Hematopoietic multipotent progenitor cell treated with erythropoietin and hydrocortisone succinate and interleukin-3 and kit ligand, for 17 days (in vitro differentiated cells): ENCODE data around the gene IZUMO4.
"Not testable (repeated sequence)": the region's sequence is repeated elsewhere in the genome, so short reads cannot be mapped to it uniquely, and the experiment has no call there.

Source experiments
- DNase-seq: peaks from one replicate; pipeline ENCODE4 v3.0.0-alpha.2; 2015; ENCODE audit warnings: low spot score

IZUMO4 gene

DNA sequence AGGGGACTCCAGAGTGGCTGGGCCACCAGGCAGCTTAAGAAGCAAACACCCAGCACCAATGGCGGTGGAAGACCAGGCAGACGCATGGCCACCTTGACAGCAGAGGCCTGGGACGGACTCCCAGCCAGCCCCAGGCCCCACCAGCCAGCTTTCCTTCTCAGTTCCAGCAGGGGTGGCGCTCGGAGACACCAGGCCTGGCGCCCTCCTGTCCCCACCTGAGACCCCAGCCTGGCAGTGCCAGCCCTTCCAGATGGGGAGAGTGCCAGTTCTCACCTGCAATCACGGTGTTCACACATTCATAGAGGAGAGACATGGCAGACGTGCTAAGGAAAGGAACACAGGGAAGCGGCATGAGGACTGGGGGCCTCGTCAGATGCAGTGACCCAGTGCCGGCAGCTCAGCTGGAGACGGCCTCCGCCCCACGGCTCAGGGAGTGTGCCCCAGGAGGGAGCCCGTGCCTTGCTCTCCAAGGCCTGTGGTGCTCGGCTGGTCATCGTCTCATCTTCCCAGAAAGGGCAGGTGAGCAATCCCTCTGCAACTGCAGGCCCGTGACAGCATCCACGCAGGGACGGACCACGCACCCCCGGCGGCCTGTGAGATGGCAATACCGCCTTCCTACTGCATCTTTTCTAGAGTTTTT lies 30.3 kb downstream of the IZUMO4 start:
- no peak for DNase-seq

DNA sequence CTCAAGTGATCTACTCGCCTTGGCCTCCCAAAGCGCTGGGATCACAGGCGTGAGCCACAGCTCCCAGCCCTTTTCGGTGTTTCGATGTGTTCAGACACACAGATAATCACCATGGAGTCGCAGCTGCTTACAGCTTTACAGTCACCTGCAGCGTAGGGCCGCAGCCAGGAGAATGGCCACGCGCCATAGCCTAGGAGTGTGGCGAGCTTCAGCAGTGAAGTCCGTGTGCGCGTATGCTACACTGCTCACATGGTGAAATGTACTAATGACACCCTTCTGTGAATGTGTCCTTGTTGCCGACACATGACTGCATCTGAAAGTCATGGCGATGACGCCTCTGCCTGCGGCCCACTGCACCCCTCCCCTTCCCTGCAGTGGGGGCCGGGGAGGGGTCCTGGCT lies 31.0 kb downstream of the IZUMO4 start:
- no peak for DNase-seq

DNA sequence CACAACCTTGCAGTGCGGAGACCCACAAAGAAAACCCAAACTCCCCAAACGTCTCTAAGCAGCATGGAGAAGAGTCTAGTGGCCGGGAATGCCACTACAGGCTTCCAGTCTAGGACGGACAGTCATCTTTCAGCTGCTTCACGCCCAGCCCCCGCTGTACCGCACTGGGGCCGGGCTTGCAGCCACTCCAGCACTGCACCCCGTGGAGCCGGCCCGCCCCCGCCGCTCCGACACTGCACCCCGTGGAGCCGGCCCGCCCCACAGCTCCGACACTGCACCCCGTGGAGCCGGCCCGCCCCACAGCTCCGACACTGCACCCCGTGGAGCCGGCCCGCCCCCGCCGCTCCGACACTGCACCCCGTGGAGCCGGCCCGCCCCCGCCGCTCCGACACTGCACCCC lies 31.5 kb downstream of the IZUMO4 start:
- DNase-seq = not testable (repeated sequence)

DNA sequence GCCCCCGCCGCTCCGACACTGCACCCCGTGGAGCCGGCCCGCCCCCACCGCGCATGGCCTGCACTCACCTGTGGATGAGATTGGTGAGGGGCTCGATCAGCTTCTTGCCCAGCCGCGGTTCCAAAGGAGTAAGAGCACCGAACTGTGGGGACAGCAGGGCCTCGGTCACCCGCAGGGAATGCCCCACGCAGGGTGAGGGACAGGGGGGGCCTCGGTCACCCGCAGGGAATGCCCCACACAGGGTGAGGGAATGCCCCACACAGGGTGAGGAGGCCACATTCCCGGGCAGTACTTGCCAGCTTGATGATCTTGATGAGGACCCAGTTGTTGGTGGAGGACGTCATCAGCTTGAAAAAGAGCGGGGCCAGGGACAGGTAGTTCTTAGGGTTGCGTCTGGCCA lies 32.3 kb downstream of the IZUMO4 start:
- no peak for DNase-seq

DNA sequence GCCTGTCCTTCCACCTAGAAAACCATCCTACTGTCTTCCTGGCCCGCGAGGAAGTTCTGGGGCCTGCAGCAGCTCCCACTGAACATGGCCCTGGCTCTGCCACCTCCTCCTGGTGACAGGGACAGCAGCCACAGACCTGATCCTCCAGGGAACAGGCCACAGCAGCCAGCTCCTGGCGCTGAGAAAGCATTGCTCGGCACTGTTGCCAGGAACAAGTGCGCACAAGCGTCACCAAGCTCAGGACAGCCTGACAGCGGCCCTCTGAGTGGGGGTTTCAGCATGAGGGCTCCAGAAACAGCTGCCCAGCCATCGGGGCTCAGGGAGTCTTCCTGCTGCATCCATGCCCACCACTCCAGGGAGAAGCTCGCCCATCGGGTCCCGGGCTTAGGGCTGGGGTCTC lies 32.8 kb downstream of the IZUMO4 start:
- DNase-seq = no peak

DNA sequence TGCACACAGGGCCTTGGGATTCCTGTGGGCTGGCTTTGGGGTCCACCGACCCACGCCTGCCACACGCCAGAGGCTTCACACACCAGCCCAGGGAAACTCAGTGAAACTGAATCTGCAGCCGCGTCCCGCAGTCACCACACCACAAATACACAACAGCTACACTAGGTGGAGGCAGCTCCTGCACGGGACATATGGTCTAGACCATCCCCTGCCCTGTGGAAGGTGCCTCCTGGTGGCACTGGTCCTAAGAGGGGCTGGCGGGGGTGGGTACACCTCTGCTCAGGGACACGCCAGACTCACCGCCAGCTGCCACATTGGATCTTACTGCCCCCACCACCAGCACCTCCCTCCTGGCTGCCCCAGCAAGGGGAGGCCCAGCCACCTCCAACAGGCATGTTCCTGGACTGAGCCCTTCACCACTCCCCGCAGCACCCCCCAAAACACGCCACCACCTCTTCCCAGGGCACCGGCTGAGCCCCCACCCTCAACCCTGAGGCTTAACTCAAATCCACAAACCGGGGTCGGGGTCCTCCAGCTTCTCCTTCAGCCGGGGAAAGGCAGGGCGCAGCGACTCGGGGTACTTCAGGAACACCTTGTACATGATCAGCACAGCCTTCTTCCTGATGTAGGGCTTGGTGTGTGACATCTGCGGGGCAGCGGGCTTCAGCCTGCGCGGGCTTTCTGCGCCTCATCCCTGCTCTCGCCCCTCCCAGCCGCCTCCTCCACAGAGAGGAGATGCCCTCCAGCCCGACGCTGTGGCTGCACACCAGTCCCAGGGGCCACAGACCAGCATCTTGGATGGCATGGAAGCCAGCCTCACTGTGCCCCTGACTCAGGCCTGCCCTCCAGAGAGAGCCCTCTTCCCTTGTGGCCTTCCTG lies 33.4 kb downstream of the IZUMO4 start:
- DNase-seq = no peak

DNA sequence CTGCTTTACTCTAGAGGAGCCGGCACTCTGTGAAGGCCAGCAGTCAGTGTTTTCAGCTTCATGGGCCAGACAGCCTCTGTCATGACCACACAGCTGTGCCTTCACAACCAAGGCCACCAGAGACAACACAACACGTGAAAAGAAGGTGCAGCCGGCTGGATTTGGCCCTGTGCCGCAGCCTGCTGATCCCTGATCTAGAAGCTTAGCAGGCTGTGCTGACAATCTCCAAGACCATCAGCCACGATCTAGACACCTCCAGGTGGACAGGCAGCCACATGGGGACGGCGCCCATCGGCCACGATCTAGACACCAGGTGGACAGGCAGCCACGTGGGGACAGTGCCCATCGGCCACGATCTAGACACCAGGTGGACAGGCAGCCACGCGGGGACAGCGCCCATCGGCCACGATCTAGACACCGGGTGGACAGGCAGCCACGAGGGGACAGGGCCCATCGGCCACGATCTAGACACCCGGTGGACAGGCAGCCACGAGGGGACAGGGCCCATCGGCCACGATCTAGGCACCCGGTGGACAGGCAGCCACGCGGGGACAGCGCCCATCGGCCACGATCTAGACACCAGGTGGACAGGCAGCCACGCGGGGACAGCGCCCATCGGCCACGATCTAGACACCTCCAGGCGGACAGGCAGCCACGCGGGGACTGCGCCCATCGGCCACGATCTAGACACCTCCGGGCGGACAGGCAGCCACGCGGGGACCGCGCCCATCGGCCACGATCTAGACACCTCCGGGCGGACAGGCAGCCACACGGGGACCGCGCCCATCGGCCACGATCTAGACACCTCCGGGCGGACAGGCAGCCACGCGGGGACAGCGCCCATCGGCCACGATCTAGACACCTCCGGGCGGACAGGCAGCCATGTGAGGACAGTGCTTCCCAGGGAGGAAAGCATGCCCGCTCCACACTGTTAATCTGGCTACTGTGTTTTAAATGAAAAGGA lies 34.6 kb downstream of the IZUMO4 start:
- not testable (repeated sequence) for DNase-seq

DNA sequence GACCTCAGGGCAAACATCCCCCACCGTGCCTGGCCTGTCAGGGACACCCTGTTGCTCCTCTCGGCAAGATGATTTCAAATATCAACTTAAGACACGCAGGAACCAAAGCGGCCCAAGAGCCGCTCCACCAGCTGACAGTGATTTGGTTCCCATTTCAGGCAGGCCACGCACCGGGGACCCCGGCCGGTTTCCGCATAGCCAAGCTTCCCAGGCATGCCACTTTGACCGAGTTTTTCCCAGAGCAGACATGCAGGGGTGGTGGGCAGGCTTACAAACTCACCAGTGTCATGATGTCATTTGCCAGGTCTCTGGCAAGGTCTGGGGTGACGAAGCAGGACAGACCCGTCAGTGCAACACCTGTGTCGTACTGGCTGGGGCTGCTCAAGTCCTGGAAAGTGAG lies 35.5 kb downstream of the IZUMO4 start:
- DNase-seq = no peak

DNA sequence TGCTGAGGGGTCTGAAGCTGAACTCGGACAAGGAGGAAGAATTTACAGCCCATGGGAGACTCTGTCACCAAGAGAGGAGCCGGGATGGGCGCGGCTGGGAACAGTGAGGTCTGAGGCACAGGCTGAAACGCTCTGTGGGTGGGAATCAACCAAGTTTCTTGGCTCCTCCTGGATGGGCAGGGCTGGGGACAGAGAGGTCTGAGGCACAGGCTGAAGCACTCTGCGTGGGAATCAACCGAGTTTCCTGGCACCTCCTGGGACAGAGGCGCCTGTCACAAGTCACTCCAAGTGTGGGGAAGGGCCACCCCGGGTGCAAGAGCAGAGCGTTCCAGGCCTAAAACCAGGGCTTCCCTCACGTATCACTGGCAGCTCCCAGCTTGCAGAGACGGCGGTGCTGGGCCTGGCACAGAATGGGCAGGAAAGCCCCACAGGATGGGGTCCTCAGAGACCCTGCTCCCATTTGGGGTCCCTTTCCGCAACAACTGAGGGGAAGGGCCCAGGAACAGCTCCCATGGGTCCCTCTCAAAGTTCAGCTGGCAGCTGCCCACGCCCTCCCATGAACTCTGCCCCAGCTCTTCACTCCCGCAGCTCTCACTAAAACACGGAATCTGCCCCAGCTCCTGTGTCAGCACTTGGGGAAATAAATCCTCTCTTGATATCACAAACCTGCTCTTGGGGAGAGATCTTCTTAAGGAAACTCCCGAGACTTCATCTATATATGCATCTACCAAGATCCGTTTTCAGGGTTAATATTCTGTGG lies 36.2 kb downstream of the IZUMO4 start:
- DNase-seq = no peak

DNA sequence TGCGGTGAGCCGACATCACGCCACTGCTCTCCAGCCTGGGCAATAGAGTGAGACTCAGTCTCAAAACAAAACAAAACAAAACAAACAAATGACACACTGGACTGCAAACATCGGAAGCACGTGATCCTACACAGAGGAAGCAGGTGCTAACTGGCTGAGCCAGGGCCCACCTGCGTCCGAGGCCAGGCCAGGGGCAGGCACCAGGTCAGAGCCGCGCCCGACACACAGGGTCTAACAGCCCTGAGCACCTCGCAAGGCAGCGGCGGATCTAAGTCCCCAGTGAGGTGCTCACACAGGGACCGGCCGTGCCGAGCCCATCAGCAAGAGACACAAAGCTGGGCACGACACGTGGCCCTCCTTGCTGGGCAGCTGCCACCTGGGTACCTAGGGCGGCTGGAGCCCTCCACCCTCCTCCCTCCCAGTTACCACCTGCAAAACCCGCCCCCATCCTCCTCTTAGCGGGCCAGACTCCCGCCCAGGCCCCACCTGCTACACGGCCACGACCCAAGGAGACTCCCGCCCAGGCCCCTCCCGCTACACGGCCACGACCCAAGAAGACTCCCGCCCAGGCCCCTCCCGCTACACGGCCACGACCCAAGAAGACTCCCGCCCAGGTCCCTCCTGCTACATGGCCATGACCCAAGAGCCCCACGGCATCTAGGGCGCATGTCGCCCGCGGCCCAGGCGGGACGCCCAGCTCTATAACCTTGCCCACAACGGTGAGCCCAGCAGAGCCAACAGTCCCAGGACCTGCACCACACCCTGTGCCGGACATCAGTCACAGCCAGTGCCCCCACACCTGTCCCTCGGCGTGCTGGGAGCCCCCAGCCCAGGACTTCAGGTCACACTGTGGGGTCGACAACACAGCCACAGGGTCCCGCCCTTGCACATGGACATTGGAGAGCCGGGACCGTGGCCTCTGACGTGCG lies 39.0 kb downstream of the IZUMO4 start:
- DNase-seq = no peak

DNA sequence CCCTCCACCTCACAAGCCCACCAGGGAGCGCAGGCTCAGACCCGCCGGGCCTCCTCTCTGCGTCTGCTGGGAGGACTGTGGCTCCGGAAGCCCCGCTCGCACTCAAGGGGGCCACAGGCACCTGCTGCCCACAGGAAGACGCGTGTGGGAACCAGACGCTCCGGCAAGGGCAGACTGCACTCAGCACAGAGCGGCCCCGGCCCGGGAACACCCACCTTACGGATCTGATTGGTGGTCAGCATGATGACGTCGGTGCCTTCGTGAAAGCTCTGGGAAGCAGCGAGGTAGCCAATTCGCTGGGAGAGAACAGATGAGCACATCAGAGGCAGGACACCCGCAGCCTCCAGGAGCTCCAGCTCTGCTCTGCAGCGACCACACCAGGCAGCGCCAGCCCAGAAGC lies 40.1 kb downstream of the IZUMO4 start:
- no peak for DNase-seq

DNA sequence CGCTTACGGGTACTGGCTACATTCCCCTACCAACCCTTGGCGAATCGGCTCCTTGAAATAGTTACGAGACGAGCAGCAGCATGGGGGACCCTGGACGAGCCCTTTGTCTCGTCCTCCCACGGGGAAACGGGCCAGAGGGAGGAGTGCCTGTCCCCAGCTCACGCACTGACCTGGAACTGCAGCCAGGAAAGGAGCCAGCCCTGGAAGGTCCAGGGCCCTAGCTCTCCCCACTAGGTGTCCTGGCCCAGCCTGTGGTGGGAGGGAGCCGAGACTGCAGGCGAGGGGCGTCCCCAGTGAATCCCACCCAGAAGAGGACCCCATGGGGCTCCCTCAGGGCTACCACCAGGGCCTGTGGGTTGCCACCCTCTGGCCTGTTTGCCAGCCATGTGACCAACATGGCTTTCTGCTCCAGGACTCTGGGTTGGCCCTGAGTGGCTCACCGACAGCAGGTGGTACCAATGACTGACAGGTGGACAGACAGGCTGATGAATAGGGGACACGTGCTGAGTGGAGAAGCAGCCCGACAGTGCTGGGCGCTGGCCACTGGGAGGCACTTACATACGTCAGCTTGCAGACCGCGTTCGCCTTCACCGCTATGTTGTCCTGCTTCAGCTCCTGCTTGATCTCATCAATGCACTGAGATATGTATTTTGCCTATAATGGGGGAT lies 41.5 kb downstream of the IZUMO4 start:
- no peak for DNase-seq

DNA sequence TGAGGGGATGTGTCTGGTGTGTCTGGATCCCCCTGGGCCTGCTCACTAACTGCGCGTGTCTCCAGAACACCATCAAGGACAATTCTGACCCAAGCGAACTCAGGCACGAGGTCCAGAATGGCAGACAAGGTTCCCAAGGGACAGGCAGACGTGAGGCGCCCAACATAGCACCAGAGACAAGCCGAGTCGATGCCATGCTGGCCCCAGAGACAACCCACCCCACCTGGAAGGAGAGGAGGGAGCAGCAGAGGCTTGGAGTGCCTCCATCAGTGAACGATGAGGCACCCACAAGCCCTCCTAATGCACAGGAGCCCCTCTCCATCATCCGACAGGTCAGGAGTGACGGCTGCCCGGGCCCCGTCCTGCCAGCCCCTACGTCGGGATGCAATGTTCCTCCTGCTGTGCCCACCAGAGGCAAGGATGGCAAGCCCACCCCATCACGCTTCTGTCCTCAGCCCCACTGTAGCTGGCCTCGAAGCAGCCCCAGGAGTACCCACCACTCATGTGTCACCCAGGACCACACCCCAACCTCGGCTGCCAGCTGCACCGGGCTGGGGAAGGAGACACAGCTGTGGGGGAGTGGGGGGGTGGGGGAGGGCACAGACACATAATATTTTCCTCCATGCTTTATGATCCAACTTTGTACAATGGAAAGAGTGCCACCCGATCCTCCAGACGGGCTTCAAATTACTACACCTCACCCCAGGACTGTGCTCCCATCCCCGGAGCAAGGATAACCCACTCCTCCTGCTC lies 42.8 kb downstream of the IZUMO4 start:
- DNase-seq = no peak

DNA sequence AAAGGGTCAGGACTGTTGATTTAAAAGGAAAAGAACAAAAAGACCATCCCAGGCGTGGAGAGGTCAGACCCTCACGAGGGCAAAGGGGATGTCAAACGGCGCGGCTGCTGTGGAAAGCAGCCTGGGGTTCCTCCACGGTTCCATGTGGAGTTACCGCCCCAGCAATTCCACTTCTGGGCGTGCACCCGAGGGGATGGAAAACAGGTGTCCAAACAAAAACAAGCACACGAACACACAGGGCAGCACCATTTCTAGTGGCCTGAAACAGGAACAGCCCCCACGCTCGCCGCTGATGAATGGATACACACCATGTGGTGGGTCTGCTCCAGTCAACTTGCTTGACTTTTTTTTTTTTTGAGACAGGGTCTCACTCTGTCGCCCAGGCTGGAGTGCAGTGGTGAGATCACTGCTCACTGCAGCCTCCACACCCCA lies 43.4 kb downstream of the IZUMO4 start:
- no peak for DNase-seq

DNA sequence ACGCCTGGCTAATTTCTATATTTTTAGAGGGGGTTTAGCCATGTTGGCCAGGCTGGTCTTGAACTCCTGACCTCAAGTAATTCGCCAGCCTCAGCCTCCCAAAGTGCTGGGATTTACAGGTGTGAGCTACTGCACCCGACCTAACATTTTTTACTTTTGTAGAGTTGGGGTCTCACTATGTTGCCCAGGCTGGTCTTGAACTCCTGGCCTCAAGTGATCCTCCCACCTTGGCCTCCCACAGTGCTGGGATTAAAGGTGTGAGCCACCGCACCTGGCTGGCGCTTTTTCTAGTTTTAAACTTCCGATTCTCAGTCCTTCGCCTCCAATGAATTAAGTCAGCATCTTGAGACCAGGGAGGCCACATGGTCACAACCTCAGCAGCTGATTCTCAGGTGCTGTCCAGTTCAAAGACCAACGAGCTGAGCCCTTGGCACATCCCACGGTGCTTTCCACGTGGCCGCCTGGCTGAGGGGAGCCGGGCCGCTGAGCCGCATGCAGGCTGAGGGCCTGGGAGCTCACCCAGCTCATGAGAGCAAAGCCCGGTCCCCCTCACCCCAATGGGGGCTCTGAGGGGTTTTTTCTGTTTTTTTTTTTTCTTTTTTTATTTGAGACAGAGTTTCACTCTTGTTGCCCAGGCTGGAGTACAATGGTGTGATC lies 45.6 kb downstream of the IZUMO4 start:
- no peak for DNase-seq

DNA sequence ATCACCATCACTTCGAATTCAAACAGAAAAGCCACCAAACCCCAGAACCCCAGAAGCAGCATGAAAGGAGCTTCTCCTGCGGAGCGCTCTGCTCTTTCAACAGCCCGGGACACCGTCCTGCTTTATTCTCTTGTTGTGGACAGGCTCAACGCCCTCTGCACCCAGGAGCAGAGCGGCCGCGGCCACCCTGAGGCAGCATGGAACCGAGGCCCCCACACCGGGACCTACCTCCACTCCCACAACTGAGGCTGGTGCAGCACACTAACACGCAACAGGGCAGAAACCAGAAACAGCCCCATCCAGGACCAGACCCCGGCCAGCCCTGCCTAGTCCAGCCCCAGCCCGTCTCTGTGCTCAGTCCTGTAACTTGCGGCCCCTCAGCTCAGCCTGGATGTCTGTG lies 47.5 kb downstream of the IZUMO4 start:
- no peak for DNase-seq

DNA sequence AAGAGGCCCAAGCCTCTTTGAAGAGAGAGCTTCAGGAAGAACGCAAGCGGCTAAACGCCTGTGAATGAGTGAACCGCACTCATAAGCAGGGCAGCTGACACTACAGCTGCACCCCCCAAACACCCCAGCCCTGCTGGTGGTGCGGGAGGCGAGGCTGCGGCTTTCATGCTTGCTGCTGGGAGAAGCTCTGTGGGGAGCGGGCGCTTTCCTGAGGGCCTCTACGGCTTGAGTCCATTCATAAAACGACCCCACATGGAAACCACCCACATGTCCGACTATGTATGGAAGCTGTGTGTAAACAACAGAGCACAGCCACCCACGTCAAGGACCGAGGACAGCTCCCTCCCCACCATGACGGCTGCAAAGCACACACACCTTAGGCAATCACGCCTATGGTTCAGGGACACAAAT lies 49.1 kb downstream of the IZUMO4 start:
- no peak for DNase-seq

DNA sequence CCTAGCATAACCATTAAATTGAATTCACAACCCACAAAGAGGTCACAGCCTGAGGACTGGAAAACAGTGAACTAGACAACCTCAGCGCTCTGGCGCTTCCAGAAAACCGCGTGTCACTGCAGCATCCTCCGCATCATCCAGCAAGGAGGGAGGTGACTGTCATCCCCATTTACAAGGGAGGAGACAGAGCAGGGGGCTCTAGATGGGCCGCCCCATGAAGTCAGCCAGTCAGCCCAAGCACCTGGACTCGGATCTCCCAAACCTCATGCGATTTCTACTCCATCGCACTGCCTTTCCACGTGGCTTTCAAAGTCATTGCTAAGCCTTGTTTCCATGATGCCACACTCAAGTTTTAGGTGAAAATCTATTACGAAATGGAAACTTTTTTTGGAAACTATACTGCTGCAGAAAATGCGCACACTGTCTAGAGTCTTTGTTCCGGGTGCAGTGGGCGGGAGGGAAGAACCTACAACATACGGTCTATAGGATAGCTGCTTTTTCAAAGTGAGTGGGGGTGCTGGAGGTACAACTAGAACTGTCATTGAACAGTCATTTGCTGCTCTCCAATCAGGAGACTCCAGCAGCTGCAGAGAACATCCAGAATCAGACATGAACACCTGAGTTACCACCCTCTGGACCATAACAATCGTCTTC lies 51.9 kb downstream of the IZUMO4 start:
- DNase-seq = no peak
